22Rv1 (cell line): Measurements from ENCODE around the gene SORCS2.

Source experiments
- H3K27ac ChIP-seq: fragments of 450-650 bp; 2 replicates; pipeline ENCODE4 v1.5.1; 2017
- CTCF ChIP-seq: fragments of 450-650 bp; IDR thresholded peaks from 2 replicates; pipeline ENCODE4 v1.5.1; 2017; ENCODE audit warnings: mild to moderate bottlenecking
- ZFX ChIP-seq: fragments of 450-650 bp; IDR thresholded peaks from 2 replicates; pipeline ENCODE4 v1.6.1; 2017; ENCODE audit warnings: antibody characterized with exemption, borderline replicate concordance

Gene SORCS2

GRCh38 chr4:7384929-7385890, 192.9 kb downstream of the SORCS2 start:
- H3K27ac ChIP-seq = no peak overlapping the region
- TF ChIP-seq CTCF (no peak), ZFX (no peak)

DNA sequence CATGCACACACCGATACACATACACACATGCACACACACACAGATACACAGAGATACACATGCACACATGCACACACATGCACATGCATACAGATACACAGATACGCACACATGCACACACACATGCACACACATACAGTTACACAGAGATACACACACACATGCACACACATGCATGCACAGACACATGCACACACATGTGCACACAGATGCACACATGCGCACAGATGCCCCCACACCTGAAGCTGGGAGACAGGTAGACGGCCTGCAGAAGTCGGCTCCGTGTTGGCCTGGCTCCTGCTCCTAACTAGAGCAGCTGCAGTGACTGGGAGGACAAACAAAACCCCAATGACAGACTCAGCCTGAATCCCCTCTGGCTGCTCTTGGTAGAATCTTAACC, 195.6 kb downstream of the SORCS2 start:
- TF ChIP-seq CTCF = no peak
- no peak overlapping the region for H3K27ac ChIP-seq

DNA sequence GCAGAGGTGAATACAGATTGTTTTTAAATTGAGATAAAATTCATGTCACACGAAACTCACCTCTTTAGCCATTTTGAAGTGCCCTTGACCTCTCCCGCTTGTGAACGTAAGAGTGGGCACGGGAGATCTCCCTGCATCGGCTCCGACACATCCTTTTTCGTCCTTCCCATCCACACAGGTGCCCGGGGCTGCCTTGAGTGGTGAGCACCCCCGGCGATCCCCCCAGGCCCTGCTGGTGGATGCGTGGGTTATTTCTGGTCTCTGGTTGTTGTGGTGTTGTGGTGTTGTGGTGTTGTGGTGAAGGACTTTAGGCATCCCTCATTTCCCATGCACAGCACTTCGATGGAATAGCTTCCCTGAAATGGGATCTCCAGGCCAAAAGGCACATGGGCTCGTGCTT, 196.3 kb downstream of the SORCS2 start:
- no peak overlapping the region for H3K27ac ChIP-seq
- TF ChIP-seq CTCF (no peak), ZFX (no peak)

- H3K27ac ChIP-seq = no peak overlapping the region
- no peak for TF ChIP-seq CTCF
- TF ChIP-seq ZFX = no peak
Measured at GRCh38 chr4:7389101-7389701, 196.9 kb downstream of the SORCS2 start.

DNA sequence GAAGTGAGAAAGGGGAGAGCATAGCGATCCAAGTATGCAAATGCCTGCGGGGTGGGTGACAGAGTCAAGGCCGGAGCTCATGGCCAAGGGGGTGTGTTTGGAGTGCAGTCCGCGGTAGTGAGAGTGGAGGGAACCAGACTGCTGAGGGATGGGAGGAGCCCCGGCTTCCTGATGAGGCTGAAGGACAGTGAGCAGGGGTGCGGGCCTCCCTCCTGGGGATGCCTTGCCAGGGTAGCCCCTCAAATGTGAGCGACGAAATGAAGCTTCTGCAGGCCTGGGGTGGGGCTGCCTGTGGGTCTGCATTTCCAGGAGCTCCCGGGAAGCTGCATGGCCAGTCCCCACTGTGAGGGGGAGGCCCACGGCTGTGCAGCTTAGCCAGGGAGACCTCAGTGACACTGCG, 197.4 kb downstream of the SORCS2 start:
- TF ChIP-seq CTCF = no peak
- TF ChIP-seq ZFX = no peak
- H3K27ac ChIP-seq = no peak overlapping the region

DNA sequence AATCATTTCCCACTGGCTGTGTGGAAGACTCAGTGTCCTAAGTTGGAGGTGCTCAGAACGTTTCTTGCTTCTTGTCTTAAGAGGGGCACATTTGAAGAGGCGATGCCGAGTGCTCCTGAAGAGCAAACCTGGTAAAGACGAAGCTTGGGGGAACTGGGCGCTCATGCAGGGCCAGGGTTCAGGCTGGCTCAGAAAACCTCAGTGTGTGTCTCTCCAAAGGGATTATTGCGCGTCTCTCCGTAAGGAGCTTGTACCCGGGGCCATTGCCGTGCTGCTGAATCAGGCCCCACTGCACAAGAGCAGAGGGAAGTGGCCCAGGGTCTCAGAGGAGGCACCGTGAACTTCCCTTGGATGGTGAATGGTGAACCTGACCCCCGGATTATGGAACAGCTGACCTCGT, 198.0 kb downstream of the SORCS2 start:
- TF ChIP-seq ZFX (no peak), CTCF (no peak)
- H3K27ac ChIP-seq = no peak overlapping the region
